HG03108 (cell line): Measurements from ENCODE around the gene MDC1.
"Not testable (repeated sequence)": the region's sequence is repeated elsewhere in the genome, so short reads cannot be mapped to it uniquely, and the experiment has no call there.

Experiments used
- ATAC-seq: cut with Tn5 transposase; IDR thresholded peaks from one replicate; pipeline ENCODE4 v1.9.1; 2021; ENCODE audit warnings: moderate library complexity; ENCODE audit not compliant: unreplicated experiment

Gene MDC1

DNA sequence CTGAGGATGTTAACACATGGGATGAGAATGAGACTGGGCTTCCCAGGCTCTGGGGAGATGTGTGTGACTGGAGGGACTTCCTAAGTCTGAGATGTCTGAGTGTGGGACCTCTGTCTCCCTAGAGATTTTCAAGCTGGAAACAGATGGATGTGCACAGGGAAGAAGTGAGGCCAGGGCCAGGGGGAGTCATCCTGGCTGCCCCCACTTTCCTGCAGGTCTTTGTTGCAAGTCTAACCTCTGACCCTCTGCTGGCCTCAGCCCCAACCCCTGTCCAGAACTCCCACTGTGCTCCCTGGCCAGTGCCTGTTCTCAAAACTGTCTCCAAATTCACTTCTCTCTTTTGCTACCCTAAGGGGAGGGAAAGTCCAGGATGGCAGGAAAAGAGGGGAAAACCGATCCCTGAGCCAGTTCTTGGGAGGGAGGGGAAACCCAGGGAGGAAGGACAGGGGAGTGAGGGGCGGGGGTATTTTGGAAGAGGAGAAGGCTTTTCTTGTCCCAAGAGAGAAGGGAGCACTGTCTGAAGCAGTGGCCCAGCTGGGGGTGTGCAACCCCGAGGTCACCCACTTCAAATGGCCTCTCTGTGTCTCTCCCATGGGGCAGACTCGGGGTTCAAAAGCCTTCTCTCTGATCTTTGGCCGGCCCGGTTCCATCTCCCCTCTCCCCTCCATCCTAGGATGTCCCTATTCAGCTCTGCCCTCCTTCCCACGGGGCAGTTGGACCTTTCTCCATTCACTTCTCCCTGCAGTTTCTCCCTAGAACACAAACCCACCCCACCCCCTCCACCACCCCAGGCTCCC is 33.7 kb downstream of the MDC1 start:
- no peak for ATAC-seq

GRCh38 chr6:30682143-30683117 is 34.7 kb downstream of the MDC1 start:
- peak; percentile 35 for ATAC-seq

- no peak for ATAC-seq
Measured at GRCh38 chr6:30681766-30682142, 35.3 kb downstream of the MDC1 start.

DNA sequence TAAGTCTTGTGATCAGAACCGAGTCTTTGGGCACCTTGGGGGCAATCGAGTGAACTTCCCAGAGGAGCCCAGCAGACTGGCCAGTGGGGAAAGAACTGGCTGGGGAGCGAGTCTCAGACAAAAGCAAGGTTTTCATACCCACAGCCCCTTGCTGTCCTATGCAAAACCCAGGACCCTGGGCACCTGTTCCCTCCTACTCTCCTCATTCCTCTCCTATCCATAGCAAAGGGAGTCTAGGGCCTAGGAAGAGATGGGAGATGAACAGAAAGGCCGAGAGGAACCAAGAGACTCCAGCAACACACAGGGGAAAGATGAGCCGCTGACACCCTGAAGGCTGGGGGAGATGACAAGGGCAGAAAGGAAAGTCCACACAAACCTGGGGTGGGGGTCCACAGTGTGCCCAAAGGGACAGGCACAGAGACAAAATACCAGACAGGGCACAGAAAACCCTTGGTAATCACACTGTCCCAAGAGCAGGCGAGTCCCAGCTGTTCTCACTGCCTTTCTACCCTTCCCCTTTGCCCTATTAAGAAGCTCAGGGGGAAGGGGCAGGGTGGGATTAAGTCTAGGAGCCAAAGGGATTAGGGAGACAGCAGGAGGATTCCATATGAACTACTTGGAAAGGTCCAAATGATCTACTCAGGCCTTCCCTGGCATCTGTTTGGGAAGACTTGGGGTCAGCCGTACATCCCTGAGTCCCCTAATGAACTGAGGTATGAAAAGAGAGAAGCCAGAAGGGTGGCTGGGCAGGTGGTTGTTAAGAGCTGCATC is 37.1 kb downstream of the MDC1 start:
- ATAC-seq = no peak

- peak; percentile 41 for ATAC-seq
Measured at GRCh38 chr6:30678964-30679726, 37.9 kb downstream of the MDC1 start.

GRCh38 chr6:30676660-30677285 is 40.3 kb downstream of the MDC1 start:
- ATAC-seq = no peak

GRCh38 chr6:30672445-30673253 is 44.4 kb downstream of the MDC1 start, which contains the start of gene DHX16:
Gene DHX16 (minus strand): TSS chr6:30673006. CDS start chr6:30672841, 165 bp downstream.
- ATAC-seq = peak; percentile 61

DNA sequence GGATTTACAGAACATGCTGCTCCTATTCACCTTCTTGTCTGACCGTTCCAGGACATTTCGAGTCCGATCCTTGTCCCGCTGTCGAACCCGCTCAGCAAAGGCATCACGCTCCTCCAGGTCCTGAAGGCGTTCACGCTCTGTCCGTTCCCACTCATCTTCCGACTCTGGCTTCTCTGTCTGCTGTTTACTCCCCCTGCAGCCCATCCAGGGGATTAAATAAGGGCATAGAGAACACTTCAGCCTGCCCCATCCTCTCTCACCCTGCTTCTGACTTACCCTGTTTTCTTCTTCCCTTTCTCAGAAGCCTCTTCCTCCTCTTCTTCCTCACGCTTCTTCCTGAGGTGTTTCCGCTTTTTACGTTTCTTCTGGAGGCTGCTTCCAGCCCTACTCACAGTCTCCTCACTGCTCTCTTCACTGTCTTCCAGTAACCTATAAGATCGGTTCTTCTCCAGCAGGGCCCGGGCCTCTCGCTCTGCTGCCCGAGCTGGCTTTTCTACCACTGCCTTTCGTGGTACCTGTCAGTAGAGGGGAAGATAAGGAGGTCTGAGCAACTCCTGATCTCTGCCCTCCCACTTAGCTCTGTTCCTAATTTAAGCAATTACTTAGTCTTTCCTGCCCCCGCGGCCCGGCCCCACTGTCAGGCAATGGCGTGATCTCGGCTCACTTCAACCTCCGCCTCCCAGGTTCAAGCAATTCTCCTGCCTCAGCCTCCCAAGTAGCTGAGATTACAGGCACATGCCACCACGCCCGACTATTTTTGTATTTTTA is 46.1 kb downstream of the MDC1 start:
- no peak for ATAC-seq

DNA sequence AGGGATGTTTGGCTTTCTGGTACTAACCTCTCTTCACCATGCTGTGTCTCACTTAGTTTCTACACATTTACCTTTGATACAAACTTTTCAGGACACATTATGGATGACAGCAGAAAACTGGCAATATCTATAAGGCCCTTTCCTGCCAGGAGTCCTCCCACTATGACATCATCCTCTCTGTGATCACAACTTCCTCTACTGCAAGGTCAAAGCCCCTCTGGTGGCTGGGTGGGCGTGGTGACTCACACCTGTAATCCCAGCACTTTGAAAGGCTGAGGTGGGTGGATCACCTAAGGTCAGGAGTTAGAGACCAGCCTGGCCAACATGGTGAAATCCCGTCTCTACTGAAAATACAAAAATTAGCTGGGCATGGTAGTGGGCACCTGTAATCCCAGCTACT is 50.8 kb downstream of the MDC1 start:
- ATAC-seq = not testable (repeated sequence)

DNA sequence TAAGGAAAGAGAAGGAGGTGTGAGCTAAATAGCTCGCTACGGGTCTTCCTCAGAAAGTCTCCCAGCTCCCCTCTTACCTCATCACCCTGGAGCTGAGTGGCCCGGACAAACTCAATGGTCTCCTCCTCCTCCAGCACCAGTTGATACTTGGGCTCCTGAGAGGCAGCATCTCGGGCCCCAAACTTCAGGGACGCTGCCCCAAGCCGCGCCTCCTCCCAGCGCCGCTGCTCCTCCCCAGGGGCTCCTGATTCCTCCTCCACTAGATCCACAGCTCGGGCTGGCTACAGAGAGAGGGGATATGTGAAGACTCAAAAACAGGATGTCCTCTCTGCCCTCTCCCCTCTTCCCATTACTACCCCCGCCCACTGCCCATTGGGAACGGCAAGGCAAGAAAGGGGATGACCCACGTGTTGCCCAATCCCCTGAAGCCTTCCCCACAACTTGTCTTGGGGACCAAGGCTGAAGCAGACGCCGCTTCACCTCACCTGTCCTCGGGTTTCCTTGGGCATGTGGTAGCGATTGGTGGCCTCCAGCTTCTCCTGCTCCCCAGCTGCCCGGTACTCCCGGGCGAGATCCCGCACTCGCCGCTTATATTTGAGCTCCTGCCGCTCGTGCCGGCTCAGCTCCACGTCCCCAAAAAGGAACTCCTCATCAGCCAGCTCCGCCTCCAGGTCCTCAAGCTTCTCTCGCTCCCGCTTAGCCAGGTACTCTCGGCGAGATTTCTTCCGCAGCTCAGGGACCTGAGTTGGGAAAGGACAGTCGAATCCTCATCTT is 51.9 kb downstream of the MDC1 start:
- no peak for ATAC-seq

DNA sequence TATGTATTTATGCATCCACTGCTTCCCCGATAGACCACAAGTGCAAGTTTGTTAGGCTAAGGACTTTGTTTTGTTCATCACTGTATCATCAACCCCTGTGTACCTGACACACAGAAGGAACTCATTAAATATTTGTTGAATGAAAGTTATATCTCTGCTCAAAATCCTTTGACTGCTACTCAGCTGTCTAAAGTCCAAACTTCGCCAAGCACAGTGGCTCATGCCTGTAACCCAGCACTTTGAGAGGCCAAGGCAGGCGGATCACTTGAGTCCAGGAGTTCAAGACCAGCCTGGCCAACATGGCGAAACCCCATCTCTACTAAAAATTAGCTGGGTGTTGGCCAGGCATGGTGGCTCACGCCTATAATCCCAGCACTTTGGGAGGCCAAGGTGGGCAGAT is 59.2 kb downstream of the MDC1 start:
- not testable (repeated sequence) for ATAC-seq

DNA sequence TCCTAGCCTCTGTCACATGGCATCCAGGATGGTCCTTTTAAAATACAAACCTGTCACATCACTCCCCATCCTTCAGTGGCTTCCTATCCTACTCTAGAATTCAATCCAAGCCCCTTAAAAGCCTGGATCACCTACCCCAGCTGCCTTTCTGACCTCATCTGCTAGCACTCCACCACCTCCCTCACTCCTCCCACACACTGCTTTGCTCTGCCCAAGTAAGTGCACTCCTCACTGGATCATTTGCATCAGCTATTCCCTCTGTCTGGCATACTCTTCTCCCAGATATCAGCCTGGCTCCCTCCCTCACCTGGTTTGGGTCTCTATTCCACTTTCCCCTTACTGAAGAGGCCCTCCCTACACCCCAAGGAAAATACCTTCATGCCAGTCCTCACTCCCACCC is 59.6 kb downstream of the MDC1 start:
- no peak for ATAC-seq

- no peak for ATAC-seq
Measured at GRCh38 chr6:30656513-30656912, 60.6 kb downstream of the MDC1 start.

- ATAC-seq = no peak
Measured at GRCh38 chr6:30655743-30656094, 61.4 kb downstream of the MDC1 start.

DNA sequence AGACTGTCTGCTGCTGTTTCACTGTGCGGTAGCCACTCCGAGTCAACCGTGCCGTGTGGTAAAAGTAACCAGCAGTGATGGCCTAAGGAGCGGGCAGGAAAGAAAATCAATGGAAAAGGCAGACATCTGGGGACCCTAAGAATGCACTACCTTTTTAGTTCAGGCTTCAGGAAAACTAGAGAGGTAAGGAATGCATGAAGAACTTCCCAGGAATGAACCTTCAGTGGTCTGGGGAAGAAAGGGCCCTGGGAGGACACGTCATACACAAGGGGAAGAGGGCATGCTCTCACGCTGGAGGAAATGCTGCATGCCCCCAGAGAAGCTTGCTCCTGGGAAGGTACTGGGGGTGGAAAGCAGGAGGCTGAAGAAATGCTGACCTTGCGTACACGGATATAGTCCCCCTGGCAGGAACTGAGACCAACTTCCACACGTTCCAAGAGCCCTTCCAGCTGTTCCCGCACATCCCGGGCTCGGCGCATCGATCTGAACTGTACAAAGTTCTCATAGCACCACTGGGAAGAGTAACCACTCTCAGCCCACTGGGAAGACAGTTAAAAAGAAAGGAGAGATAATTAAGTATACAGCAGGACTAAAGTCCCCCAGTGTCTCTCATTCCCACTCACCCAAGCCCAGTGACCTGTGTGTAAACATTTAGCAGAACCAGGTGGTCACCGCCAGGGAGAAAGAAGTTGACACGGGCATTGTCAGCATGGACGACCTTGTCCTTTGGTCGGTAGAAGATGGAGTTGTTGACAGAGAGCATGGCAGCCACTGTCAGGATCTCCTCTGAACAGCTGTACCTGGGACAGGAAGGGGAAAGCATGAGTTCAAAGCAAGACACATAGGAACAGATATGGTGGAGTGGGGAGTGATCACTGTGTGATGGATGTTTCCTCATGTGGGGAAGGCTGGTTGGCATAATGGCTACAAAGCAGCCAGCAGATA is 62.0 kb downstream of the MDC1 start:
- no peak for ATAC-seq

GRCh38 chr6:30651143-30651542 is 65.9 kb downstream of the MDC1 start:
- ATAC-seq = no peak
